Activated CD4-positive, alpha-beta T cell treated with anti-CD3 and anti-CD28 coated beads, Interleukin-2, amount 10 ng/mL, durations not matched to agents 7 days and 5 days (primary cell): ENCODE results near the gene NRL. TPM values are rescaled to one million over a fixed set of nuclear protein-coding genes. Genes with fewer than 3 reads are reported as not detected.

Experiments used
- microRNA-seq: library from miRNA; unstranded; fragments of <30 nt; microRNA quantifications from one replicate; pipeline ENCODE4 v1.2.0, GENCODE V29; 2021; ENCODE audit warnings: borderline microRNAs expressed, borderline replicate concordance
- total RNA-seq, 2 experiments: library from RNA; stranded (reverse); gene quantifications; one replicate each; pipeline ENCODE4 v1.2.3, GENCODE V29; 2021

The NRL gene
- total RNA-seq, 2 experiments from 2014 or later: 3.1 to 3.3 TPM

Small RNA genes lying within 50 kb of the gene (microRNA-seq; reads per million reads assigned to microRNA genes)
- 0.63 reads per million for gene MIR7703

Other genes starting within 250 kb of the NRL start
- gene DHRS4, start 161.2 kb downstream of the NRL start, total RNA-seq: 10 to 100 TPM; 28.8 to 31.3 TPM
- 10 to 100 TPM; 22.5 to 24.8 TPM for gene DHRS4L2, start 126.0 kb downstream of the NRL start, total RNA-seq
- 1 to 10 TPM in 1 of 2 experiments, under 1 TPM in 1; 0.83 to 1.1 TPM for gene CARMIL3, start 62.9 kb downstream of the NRL start, total RNA-seq
- not detected for gene CPNE6, start 43.4 kb downstream of the NRL start, total RNA-seq
- gene PCK2, start 20.6 kb downstream of the NRL start, total RNA-seq: 10 to 100 TPM; 57.4 to 60.3 TPM
- gene DCAF11, start 172 bp downstream of the NRL start, total RNA-seq: 100 to 1,000 TPM; 106 to 116 TPM
- 1 to 10 TPM; 1.9 to 2.0 TPM for gene FITM1, start 15.7 kb upstream of the NRL start, total RNA-seq
- 100 to 1,000 TPM; 498 to 547 TPM for gene PSME1, start 21.2 kb upstream of the NRL start, total RNA-seq
- gene EMC9, start 26.6 kb upstream of the NRL start, total RNA-seq: 10 to 100 TPM; 37.1 to 41.0 TPM
- gene PSME2, start 31.7 kb upstream of the NRL start, total RNA-seq: 100 to 1,000 TPM; 644 to 698 TPM
- gene RNF31, start 32.5 kb upstream of the NRL start, total RNA-seq: 100 to 1,000 TPM; 147 to 160 TPM
- 100 to 1,000 TPM; 285 to 286 TPM for gene IRF9, start 46.3 kb upstream of the NRL start, total RNA-seq
- gene REC8, start 57.1 kb upstream of the NRL start, total RNA-seq: 10 to 100 TPM; 52.8 to 61.0 TPM
- 10 to 100 TPM; 45.3 to 48.7 TPM for gene IPO4, start 73.9 kb upstream of the NRL start, total RNA-seq
- 10 to 100 TPM; 28.6 to 33.2 TPM for gene TM9SF1, start 80.5 kb upstream of the NRL start, total RNA-seq
- gene TSSK4, start 90.7 kb upstream of the NRL start, total RNA-seq: under 1 TPM; 0.52 to 0.60 TPM
- 10 to 100 TPM; 79.8 to 93.2 TPM for gene CHMP4A, start 98.5 kb upstream of the NRL start, total RNA-seq
- gene MDP1, start 101.1 kb upstream of the NRL start, total RNA-seq: 10 to 100 TPM; 10.1 to 10.7 TPM
- gene NEDD8, start 117.4 kb upstream of the NRL start, total RNA-seq: 100 to 1,000 TPM; 178 to 229 TPM
- gene GMPR2, start 118.0 kb upstream of the NRL start, total RNA-seq: 10 to 100 TPM; 72.0 to 74.5 TPM
- 100 to 1,000 TPM; 130 to 141 TPM for gene TINF2, start 127.7 kb upstream of the NRL start, total RNA-seq
- 1 to 10 TPM; 6.5 TPM for gene TGM1, start 148.2 kb upstream of the NRL start, total RNA-seq
- gene RABGGTA, start 156.6 kb upstream of the NRL start, total RNA-seq: 10 to 100 TPM; 54.8 to 55.0 TPM
- gene DHRS1, start 184.8 kb upstream of the NRL start, total RNA-seq: 10 to 100 TPM; 31.7 to 35.0 TPM
- gene NOP9, start 184.9 kb upstream of the NRL start, total RNA-seq: 10 to 100 TPM; 30.8 to 35.2 TPM
- gene CIDEB, start 193.0 kb upstream of the NRL start, total RNA-seq: 10 to 100 TPM; 28.7 to 30.9 TPM
- 10 to 100 TPM; 18.6 to 21.7 TPM for gene LTB4R2, start 195.2 kb upstream of the NRL start, total RNA-seq
- gene LTB4R, start 196.6 kb upstream of the NRL start, total RNA-seq: 10 to 100 TPM; 26.6 to 28.3 TPM
- gene ADCY4, start 220.1 kb upstream of the NRL start, total RNA-seq: 1 to 10 TPM; 4.1 to 5.3 TPM
- 10 to 100 TPM; 37.5 to 41.4 TPM for gene RIPK3, start 225.0 kb upstream of the NRL start, total RNA-seq